ENCODE results near the gene ING4. TPM values are rescaled to one million over a fixed set of nuclear protein-coding genes. Genes with fewer than 3 reads are reported as not detected.

Gene ING4
- polyA plus RNA-seq, 2 of the 4 experiments (the other 2 are of a cell fraction): 19.5 to 36.5 TPM

- no peak for TF ChIP-seq PBX3 (IDR thresholded peaks at IDR 0.05)
- TF ChIP-seq PHF8 (IDR thresholded peaks at IDR 0.05; ENCODE audit: borderline replicate concordance, low read depth): no peak
- TF ChIP-seq GATA3 (IDR thresholded peaks at IDR 0.05; ENCODE audit: borderline replicate concordance): no peak
These were observed 10.5 kb downstream of the ING4 start (continued) for GRCh38 chr12:6652391-6652790.

- TF ChIP-seq HOXB13 (CRISPR knock-in tag; IDR thresholded peaks at IDR 0.05; ENCODE audit: low read depth) (no peak), ATOH8 (CRISPR knock-in tag; IDR thresholded peaks at IDR 0.05; ENCODE audit: low read depth) (no peak), TP53 (CRISPR knock-in tag; IDR thresholded peaks at IDR 0.05) (no peak), ESRRA (IDR thresholded peaks at IDR 0.05; ENCODE audit: borderline replicate concordance, low read length) (no peak), MAX (IDR thresholded peaks at IDR 0.05) (no peak), E2F6 (IDR thresholded peaks at IDR 0.05; ENCODE audit: borderline replicate concordance, low read depth) (no peak), CHD2 (IDR thresholded peaks at IDR 0.05; ENCODE audit: low read length, partially characterized antibody) (no peak), NFE2L2 (conservative IDR thresholded peaks at IDR 0.05; ENCODE audit: low read length) (no peak), ZFP36 (IDR thresholded peaks at IDR 0.05; ENCODE audit: borderline replicate concordance, partially characterized antibody) (no peak)
- Histone ChIP-seq H3K9me3 (peaks cover 12% of the 10 kb centered on the region; the same call in 2 of the 3 replicates), H3K4me2 (no peak overlapping the region), H3K4me3 (no peak overlapping the region), H3K27ac (no peak overlapping the region), H3K4me1 (no peaks in the 10 kb centered on the region)
- DNase-seq (ENCODE audit: low read depth in 1 of 2, low spot score in 1 of 2): no peak
- WGBS (ENCODE audit: missing lambda C conversion rate): 84% methylated on average over 8 of the region's 8 CpGs
- POLR2A ChIA-PET: no interaction called here
- ATAC-seq: no peak; a peak in 2 of 6 replicates
- no peak for FAIRE-seq
- CTCF ChIA-PET: no interaction called here
These were observed 12.1 kb downstream of the ING4 start for GRCh38 chr12:6650832-6651231.

- ATAC-seq: no peak
- POLR2A ChIA-PET: no interaction called here
- TF ChIP-seq MAZ (IDR thresholded peaks at IDR 0.05; ENCODE audit: borderline replicate concordance, low read depth, low read length) (no peak), GATA3 (IDR thresholded peaks at IDR 0.05; ENCODE audit: borderline replicate concordance) (no peak), CBX8 (IDR thresholded peaks at IDR 0.05) (no peak), MAX (IDR thresholded peaks at IDR 0.05) (no peak)
- Histone ChIP-seq H3K4me2 (no peak within 1 kb of the TSS), H3K27ac (no peak within 1 kb of the TSS), H3K4me3 (no peak within 1 kb of the TSS), H3K4me1 (no peaks in the 10 kb centered on the region), H3K9me3 (peaks cover 40% of the 10 kb centered on the region)
- WGBS (ENCODE audit: missing lambda C conversion rate): 95% methylated on average over 38 of the region's 38 CpGs
- FAIRE-seq: no peak
- CTCF ChIA-PET: interaction anchor here (0.8 to 1.9 kb wide), 6 partner anchors 14 to 178 kb away, joined by 3 to 6 read pairs (median 4); no protein-coding TSS in a partner anchor
- DNase-seq (ENCODE audit: low read depth in 1 of 2, low spot score in 1 of 2): no peak
These were observed 15.8 kb downstream of the ING4 start, which contains the start of gene ACRBP for GRCh38 chr12:6647083-6647604. ACRBP (minus strand) TSS chr12:6647432; CDS start chr12:6647366, 66 bp downstream.

- POLR2A ChIA-PET: no interaction called here
- Histone ChIP-seq H3K27ac (no peak overlapping the region), H3K4me2 (no peak overlapping the region), H3K9me3 (peaks cover 40% of the 10 kb centered on the region), H3K4me1 (no peaks in the 10 kb centered on the region), H3K4me3 (no peak overlapping the region)
- DNase-seq (ENCODE audit: low read depth in 1 of 2, low spot score in 1 of 2) (no peak), FAIRE-seq (no peak), ATAC-seq (no peak)
- CTCF ChIA-PET: interaction anchor here (0.6 to 1.9 kb wide), 7 partner anchors 15 to 179 kb away, joined by 3 to 6 read pairs (median 4); no protein-coding TSS in a partner anchor
- WGBS (ENCODE audit: missing lambda C conversion rate): 90% methylated on average over 28 of the region's 28 CpGs
- TF ChIP-seq HOXB13 (CRISPR knock-in tag; IDR thresholded peaks at IDR 0.05; ENCODE audit: low read depth) (no peak), CEBPB (IDR thresholded peaks at IDR 0.05) (no peak), RFX5 (IDR thresholded peaks at IDR 0.05) (no peak), POLR2AphosphoS2 (conservative IDR thresholded peaks at IDR 0.05; ENCODE audit: low read length) (no peak), NPAS2 (CRISPR knock-in tag; IDR thresholded peaks at IDR 0.05; ENCODE audit: borderline replicate concordance) (no peak)
These were observed 16.4 kb downstream of the ING4 start for GRCh38 chr12:6646276-6647082.

Measured in A549 (cell line).